ENCODE measurements around the gene ANO6.
A peak's percentile ranks its signal among the peaks of the same experiment; 100 is the strongest.

ANO6 gene

DNA sequence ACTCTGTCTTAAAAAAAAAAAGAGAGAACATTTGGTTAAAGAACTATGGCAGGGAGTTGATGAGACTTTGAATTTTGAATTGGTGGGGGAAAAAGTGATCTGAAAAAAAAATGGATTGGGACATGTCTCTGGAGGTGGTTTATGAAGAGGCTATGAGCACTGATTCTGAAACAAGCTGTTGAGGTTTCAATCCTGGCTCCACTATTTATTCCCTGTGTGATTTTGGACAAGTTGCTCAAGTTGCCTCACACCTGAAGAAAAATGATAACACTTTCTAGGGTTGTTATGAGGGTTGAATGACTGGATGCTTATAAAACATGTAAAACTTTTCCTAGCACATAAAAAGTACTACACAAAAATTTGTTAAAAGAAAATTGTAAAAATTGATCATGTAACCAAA, 1.8 kb upstream of the ANO6 start:
- TF ChIP-seq, protein P1, sequence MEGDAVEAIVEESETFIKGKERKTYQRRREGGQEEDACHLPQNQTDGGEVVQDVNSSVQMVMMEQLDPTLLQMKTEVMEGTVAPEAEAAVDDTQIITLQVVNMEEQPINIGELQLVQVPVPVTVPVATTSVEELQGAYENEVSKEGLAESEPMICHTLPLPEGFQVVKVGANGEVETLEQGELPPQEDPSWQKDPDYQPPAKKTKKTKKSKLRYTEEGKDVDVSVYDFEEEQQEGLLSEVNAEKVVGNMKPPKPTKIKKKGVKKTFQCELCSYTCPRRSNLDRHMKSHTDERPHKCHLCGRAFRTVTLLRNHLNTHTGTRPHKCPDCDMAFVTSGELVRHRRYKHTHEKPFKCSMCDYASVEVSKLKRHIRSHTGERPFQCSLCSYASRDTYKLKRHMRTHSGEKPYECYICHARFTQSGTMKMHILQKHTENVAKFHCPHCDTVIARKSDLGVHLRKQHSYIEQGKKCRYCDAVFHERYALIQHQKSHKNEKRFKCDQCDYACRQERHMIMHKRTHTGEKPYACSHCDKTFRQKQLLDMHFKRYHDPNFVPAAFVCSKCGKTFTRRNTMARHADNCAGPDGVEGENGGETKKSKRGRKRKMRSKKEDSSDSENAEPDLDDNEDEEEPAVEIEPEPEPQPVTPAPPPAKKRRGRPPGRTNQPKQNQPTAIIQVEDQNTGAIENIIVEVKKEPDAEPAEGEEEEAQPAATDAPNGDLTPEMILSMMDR (IDR thresholded peaks at IDR 0.05; ENCODE audit: low read depth, low read length): no peak
- DNase-seq (ENCODE audit: extremely low read depth, low read depth): no peak

DNA sequence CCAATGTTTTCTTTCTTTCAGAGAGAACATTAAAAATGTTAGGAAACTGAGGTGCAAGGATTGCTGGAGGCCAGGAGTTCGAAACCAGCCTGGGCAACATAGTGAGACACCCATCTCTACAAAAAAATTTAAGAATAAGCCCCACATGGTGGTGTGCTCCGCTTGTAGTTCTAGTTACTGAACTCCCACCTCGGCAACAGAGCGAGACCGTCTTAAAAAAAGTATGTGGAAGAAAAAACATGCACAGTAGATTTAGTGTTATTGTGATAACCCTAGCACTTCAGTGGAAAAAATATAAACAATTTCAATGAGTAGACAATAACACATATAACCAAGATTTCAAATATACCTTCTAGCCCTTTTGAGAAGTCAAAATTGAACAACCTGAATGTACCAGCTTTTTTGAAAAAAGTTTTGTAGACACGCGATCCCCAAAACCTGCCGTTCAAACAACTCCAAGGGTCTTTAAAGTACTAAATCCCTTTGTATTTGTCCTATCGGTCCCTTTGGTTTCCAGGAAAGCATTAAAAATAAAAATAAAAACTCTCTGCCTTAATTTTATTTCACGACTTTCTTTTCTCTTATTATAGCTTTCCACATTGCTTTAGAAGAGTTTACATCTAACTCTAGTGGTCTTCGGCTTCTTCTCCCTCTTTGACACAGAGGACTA, 1.0 kb upstream of the ANO6 start:
- no peak for DNase-seq (ENCODE audit: extremely low read depth, low read depth)

DNA sequence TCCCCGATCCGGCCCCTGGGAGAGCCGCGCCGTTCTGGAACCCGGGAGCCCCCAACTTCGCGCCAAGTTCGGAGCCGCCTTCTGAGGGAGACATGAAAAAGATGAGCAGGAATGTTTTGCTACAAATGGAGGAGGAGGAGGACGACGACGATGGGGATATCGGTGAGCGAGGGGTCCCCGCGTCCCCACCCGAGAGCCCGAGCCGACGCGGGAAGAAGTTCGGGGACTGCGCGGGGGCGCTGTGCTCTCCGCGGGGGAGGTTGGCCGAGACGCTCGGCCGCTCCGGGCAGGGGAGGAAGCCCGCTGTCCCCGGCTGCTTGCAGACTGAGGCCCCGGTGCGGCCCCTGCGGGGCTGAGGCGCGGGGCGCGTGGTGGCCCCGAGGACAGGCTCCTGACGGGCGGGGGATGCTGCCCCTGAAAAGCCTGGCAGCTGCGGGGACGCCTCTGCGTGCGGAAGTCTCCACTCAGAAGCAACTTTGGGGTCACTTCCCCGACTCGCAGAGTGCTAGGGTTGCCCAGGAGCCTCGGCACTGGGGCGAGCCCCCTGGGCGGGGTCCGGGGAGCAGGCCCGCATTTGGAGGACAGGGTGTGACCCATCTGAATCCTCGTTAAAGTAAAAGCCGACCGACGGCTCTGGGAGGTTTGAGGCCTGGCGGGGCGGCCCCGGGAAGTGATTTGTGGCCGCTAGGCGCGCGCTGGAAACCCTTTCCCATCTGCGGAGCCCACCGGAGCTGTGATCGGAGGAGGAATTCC, 511 bp downstream of the ANO6 start:
- DNase-seq (ENCODE audit: extremely low read depth, low read depth): no peak
- TF ChIP-seq, protein P1 (IDR thresholded peaks at IDR 0.05; ENCODE audit: low read depth, low read length): peak; percentile 31

More for the DNA sequence above, 1.0 kb upstream of the ANO6 start:
- TF ChIP-seq, protein P1 (IDR thresholded peaks at IDR 0.05; ENCODE audit: low read depth, low read length): peak; percentile 3

DNA sequence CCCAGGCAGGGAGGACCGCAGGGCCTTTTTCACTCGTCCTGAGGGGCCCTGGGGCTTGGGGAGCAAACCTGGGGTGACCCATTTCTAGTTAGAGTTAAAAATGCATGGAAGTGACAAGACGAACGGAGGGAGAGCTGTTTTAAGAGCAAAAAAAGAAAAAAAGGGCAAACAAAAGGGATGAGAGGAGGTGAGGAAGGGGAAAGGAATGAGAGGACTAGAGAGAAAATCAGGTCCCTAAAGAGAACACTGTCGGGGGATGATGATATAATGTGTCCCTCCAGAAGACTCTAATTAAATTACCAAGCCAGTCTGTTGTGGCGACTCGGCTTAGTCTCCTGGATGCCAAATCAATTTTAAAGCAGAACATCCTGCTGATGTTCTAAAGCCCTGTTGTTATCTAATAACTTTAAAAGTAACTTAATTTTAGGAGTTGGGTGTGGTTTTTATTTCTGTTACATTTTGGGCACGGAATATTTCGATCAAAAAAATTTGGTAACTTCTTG, 1.1 kb downstream of the ANO6 start:
- TF ChIP-seq, protein P1 (IDR thresholded peaks at IDR 0.05; ENCODE audit: low read depth, low read length): no peak
- no peak for DNase-seq (ENCODE audit: extremely low read depth, low read depth)

DNA sequence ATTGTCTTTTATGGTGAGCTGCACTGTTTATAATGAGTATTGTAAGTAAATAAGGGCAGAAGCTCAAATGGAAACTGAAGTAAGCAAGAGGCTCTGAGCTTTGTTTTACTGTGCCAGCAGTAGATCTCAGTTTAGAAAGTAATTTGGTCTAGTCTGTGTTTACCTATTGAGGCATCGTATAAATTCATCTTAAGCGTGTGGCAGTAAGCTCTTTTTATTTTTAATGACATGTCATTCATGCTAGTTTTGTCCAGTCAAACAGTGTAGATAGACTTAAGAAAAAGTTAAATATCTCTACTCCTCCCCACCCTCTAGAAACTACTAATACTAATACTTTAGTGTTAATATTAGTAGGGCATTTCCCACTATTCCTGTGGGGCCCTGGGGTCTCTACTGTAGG, 2.0 kb downstream of the ANO6 start:
- TF ChIP-seq, protein P1 (IDR thresholded peaks at IDR 0.05; ENCODE audit: low read depth, low read length): no peak
- DNase-seq (ENCODE audit: extremely low read depth, low read depth): no peak

DNA sequence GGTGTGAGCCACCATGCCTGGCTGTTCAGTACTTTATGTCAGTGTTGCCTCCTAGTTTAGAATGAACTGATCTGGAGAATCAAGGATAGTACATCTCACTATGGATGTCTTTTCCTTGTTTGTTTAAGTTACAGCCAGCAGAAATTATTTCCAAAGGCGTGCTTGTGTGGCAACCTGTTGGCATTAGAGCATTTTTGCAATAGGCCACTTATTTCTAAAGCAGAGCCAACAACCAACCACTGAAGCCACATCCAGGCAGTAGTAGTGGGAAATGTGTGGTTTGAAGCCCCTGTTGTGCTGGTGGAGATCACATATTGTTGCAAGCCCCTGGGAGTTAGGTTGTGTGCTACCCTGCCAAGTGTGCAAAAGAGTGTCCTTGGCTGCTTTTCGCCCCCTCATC, 3.7 kb downstream of the ANO6 start:
- TF ChIP-seq, protein P1 (IDR thresholded peaks at IDR 0.05; ENCODE audit: low read depth, low read length): no peak
- DNase-seq (ENCODE audit: extremely low read depth, low read depth): no peak

DNA sequence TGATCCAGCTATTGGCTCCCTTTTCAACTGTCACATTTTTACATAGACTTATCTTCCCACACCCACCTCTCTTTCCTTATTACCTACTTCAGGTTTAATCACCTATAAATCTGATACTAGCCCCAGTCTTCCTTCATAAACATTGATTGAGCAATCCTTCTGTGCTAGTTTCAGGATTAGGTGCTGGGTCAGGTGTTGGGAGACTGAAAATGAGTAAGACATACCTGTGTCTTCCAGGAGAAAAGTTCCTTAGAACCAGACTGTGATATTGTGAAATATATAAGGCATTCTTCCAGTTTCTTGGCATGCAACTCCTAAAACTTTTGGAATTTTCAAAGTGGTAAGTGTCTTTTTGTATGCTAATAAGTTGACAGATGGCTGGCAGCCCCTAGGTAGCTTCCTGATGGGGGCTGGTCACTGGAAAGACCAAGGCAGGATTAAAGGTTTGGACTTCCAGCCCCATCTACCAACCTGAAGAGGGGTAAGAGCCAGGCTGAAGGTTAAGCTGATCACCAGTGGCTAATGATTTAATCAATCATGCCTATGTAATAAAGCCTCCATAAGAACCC, 4.6 kb downstream of the ANO6 start:
- no peak for DNase-seq (ENCODE audit: extremely low read depth, low read depth)
- TF ChIP-seq, protein P1 (IDR thresholded peaks at IDR 0.05; ENCODE audit: low read depth, low read length): no peak

Measured in AG09319 (cell line).